DOHH2 (cell line): ENCODE measurements around the gene TRPM2.

Source experiments
- CTCF ChIP-seq: fragments of 200-600 bp; sonication (generic); IDR thresholded peaks from one replicate; pipeline ENCODE4 v1.5.1; 2014; ENCODE audit warnings: antibody characterized with exemption, mild to moderate bottlenecking, low read depth, low read length; ENCODE audit not compliant: poor library complexity, severe bottlenecking
- EZH2phosphoT487 ChIP-seq: fragments of 200-600 bp; sonication (generic); IDR thresholded peaks from 2 replicates; pipeline ENCODE4 v1.6.1; 2017; ENCODE audit warnings: borderline replicate concordance, mild to moderate bottlenecking, antibody characterized with exemption, low read length, moderate library complexity, mixed read lengths

DNA sequence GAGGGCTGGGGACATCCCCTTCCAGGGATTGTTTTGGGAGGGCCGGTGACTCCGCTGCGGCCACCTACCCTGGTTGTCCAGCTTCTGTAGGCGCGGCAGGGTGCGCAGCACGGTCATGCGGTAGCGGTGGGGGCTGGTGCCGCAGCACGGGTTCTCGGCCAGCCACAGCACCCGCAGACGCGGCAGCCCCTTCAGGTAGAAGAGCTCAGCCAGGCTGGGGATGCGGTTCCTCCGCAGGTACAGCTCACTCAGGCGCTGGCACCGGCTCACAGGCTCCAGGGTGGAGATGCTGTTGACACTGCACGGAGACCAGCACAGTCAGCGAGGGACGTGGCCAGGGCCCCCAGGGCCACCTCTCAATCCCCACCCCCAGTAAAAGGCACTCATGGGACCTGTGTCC, 20.5 kb upstream of the TRPM2 start:
- TF ChIP-seq CTCF (no peak), EZH2phosphoT487 (no peak)
